Measurements from ENCODE around the gene MCRIP1.

Gene MCRIP1

GRCh38 chr17:81860756-81861568, 27.9 kb upstream of the MCRIP1 start:
- DNase-seq (ENCODE audit: low read depth): peak; percentile 100

DNA sequence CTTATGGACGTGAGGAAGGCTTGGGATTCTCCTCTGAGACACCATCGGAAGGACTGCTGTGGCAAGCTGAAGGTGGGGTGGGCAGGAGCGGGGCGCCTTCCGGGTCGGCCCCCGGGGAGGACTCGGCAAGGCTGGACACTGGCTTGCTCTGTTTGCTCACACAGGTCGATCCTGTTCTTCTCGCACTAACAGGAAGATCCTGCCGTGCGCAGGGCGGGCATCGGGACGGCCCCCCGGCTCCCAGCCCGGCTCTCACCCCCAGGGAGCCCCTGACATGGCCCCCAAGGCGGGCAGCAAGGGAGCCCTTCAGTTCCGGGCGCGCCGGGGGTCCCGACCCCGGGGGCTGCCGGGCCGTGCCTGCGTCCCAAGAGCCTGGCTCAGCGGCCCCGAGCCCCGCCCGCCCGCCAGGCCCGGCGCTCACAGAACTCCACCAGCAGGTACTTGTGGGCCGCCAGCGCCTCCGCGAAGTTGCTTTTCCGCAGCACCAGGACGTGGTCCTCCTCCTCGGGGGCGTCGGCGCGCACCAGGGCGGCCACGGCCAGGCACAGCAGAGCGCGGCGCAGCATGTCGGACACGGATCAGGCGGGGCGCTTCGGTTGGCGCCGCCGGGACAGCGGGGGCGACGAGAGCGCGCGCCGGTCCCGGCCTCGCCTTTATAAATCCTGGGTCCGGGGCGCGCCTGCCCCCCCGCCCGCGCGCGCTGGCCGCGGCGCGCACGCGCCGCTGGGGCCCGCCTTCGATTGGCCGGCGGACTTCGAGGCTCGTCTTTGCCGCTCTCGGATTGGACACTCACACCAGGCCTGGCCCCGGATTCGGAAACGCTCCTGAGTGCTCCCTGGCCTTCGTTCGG, 27.0 kb upstream of the MCRIP1 start, which contains the start of gene P4HB:
Gene P4HB (minus strand): TSS at position 630 of the 850 bp plus-strand sequence. CDS start 64 bp downstream, at position 566.
- no peak for DNase-seq (ENCODE audit: low read depth)

DNA sequence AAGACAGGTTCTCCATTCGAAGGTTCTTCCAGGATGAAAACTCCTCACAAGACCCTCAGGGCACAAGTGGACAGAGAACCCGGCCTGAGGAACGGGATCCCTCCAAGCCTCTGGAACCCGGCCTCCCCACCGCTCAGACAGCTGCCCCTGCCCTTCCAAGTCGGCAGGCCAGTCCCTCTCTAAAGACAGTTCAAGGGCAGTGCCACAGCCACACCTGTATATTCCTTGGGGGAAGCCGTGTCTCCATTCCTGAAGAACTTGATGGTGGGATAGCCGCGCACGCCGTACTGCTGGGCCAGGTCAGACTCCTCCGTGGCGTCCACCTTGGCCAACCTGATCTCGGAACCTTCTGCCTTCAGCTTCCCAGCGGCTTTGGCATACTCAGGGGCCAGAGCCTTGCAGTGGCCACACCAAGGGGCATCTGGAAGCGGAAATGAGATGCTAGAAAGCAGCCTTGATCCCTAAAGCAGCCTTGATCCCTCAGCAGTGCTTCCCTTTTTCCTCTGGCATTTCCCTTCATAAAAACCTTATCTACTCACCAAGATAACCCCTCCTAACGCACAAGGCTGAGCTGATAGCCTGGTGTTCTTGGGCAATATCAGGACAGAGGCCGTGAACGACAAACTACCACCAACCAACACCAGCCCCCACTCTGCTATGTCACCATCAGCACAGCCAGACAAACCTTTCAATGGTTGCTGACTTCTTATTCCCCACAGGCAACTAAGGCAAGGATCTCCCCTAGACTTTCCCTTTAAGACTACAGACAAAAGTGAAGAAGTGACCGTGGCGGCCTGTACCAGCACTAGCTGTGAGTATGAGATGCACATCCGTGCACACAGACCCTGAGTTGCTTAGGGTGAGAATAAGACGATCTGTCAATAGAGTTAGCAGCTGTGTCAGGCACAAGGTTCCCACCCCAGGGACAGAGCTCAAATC, 26.1 kb upstream of the MCRIP1 start:
- no peak for DNase-seq (ENCODE audit: low read depth)

DNA sequence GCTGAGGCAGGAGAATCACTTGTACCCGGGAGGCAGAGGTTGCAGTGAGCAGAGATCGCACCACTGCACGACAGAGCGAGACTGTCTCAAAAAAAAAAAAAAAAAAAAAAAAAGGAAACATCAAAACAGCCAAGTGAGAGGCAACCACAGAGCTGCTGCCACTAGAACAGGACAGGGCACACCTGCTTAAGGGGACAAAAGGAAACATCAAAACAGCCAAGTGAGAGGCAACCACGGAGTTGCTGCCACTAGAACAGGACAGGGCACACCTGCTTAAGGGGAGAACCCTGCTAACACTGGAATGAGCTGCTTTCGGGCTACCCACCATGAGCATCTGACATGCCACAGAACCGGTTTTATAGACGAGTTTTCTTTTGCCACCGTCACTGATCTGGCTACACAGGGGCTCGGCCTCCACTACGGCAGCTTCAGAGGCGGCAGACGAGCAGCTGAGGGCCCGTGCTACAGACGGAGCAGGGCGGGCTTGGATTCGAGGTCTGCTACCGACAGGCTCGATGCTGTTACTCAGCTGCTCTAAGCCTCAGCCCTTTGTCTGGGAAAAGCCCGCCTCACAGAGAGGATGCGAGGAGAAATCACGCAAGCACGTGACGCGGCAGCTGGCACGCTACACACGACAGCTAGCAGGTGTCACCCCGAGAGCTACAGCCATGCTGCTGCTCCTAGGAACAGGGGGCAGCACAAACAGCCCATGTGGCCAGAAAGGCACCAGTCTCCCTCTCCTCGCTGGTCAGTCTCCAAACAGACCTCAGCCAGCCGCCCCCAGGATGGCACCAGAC, 25.3 kb upstream of the MCRIP1 start:
- DNase-seq (ENCODE audit: low read depth): no peak

GRCh38 chr17:81854974-81855774, 22.1 kb upstream of the MCRIP1 start:
- no peak for DNase-seq (ENCODE audit: low read depth)

- no peak for DNase-seq (ENCODE audit: low read depth)
Measured at GRCh38 chr17:81852237-81852636, 19.1 kb upstream of the MCRIP1 start.

DNA sequence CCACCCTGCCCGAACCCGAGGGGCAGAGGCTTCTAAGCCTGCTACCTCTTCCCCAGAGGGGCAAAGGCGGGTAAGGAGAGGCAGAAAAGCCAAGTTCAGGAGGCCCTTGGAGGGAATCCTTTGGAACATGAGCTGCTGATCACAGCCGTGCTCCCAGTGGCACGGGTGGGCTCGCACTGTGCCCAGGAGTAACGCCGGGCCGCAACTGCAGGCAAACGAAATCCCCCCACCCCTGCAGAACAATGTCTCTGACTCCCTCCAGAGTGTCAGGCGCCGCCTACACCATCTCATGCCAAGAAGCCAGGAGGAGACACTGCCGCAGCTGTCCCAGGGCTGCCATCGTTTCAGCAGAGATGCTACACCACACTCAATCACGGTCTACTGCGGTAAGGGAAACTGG, 18.3 kb upstream of the MCRIP1 start:
- DNase-seq (ENCODE audit: low read depth): no peak

GRCh38 chr17:81849457-81849856, 16.4 kb upstream of the MCRIP1 start:
- no peak for DNase-seq (ENCODE audit: low read depth)

DNA sequence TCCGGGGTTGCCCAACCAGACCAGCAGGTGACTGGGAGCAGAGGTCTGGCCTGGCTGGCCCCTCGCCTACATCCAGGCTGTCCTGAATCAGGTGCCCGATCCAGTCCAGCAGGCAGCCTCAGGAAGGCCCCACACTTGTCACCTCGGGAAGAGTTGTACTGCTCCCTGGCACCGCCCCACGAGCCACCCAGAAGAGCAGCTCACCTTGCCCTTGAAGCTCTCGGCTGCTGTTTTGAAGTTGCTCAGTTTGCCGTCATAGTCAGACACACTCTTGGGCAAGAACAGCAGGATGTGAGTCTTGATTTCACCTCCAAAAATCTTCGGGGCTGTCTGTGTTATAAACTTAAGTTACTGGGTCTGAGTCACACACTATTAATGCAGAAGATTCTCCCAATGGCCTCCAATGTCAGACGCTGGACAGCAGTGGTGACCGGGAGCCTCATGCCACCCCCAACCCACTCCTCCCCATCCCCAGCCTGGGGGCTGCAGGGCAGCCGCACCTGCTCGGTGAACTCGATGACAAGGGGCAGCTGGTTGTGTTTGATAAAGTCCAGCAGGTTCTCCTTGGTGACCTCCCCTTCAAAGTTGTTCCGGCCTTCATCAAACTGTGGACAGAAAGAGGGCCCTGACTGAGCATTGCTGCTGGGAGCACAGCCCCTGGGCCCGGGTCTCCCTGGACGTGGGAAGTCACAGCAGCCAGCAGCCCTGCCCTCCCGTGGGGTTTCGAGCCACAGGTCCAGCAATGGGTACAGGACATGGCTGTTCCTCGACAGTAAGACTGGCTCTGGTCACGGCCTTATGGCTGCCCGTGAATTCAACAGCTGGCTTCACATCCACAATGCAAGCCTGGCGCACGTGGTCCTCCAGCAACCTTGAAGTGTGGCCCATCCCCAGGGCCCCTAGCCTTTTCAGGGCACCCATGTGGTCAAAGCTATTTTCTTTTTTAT, 13.9 kb upstream of the MCRIP1 start:
- no peak for DNase-seq (ENCODE audit: low read depth)

GRCh38 chr17:81845881-81846742, 13.0 kb upstream of the MCRIP1 start:
- no peak for DNase-seq (ENCODE audit: low read depth)

GRCh38 chr17:81845361-81845760, 12.3 kb upstream of the MCRIP1 start:
- no peak for DNase-seq (ENCODE audit: low read depth)

DNA sequence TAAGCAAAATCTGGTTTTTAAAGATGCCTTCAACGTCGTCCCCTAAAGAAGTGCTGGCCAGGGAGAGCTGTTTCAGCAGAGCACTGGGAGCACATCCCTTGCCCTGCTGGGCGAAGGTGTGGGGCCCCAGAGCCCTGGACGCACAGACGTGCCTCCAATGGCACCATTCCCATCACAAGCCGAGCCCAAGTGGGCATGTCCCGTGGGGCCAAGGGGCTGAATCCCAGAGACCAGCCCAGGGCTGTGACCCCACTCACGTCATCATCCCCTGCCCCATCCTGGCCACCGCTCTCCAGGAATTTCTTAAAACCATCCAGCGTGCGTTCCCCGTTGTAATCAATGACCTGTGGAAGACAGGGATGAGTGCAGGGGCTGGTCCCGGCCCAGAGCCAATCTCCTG, 11.8 kb upstream of the MCRIP1 start:
- no peak for DNase-seq (ENCODE audit: low read depth)

DNA sequence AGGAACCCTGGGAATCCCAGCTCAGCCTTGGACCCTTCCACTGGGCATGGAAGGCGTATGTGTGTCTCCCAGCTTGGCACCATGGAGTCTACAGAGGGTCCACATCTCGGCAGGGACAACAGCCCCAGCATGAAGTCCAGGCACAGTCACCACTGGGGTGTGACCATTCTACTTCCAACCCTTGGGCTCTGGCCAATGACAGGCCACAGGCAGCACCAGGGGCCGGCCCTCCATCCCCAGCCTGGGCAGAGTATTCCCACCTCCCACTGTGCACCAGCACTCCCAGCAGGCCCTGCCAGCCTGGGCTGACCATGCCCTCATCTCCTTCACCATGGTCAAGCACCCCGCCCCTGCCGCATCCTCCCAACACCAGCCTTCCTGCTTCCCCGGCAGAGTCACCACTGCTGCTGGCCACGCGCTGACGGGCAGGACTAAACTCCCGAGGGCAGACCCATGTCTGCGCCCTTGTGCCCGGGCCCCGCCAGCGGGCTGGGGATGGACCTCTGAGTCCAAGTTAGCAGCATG, 11.3 kb upstream of the MCRIP1 start:
- no peak for DNase-seq (ENCODE audit: low read depth)

DNA sequence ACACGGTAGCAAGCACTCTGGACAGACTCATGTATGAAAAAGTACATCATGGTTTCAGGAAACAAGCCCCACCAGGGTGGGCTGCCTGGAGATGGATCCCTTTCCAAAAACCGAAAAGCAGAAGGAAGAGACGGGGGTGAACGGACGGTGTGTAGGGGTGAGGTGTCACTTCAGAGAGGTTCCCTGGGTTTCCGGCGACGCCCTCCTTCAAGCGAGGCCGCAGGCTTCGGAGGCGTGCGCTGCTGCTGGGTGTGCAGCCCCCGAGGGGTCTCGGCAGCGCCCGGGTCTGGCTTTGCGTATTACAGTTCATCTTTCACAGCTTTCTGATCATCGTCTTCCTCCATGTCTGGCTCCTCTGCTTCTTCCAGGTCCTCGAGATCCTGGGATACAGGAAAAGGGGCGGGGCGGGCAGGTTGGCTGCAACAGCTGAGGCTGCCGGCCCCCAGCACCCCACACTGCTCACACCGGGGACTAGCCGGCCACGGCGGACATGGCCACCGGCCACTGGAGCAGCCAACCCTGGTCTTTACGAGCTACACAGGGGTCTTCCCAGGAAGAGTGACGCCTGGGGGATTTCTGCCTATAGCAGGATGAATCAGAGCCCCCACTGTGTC, 10.7 kb upstream of the MCRIP1 start:
- DNase-seq (ENCODE audit: low read depth): no peak

GRCh38 chr17:81842725-81843504, 9.8 kb upstream of the MCRIP1 start:
- peak; percentile 70 for DNase-seq (ENCODE audit: low read depth)

GRCh38 chr17:81842378-81842724, 9.3 kb upstream of the MCRIP1 start:
- DNase-seq (ENCODE audit: low read depth): no peak

DNA sequence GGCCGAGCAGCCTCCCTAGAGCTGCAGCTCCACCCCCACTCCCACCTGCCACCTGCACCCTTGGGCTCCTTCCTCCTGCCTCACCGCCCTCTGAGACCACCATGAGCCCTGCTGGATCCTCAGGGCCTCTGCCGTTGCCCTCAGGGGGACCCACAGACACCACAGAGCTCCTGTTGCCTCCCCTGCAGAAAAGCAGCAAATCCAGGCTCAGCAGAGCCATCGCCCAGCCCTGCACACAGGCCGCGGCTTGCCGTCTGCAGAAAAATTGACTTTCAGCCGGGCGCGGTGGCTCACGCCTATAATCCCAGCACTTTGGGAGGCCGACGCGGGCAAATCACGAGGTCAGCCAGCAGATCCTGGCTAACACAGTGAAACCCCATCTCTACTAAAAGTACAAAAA, 8.8 kb upstream of the MCRIP1 start:
- no peak for DNase-seq (ENCODE audit: low read depth)

Measured in fibroblast of gingiva (primary cell).